Suppressor macrophage (primary cell): Measurements from ENCODE around the gene SRCIN1.

Experiments used
- DNase-seq, 4 experiments: peaks; one replicate each; pipeline ENCODE4 v3.0.0-alpha.2; 2020 to 2022

Gene SRCIN1

GRCh38 chr17:38617967-38618760, 12.4 kb upstream of the SRCIN1 start:
- no peak for DNase-seq

DNA sequence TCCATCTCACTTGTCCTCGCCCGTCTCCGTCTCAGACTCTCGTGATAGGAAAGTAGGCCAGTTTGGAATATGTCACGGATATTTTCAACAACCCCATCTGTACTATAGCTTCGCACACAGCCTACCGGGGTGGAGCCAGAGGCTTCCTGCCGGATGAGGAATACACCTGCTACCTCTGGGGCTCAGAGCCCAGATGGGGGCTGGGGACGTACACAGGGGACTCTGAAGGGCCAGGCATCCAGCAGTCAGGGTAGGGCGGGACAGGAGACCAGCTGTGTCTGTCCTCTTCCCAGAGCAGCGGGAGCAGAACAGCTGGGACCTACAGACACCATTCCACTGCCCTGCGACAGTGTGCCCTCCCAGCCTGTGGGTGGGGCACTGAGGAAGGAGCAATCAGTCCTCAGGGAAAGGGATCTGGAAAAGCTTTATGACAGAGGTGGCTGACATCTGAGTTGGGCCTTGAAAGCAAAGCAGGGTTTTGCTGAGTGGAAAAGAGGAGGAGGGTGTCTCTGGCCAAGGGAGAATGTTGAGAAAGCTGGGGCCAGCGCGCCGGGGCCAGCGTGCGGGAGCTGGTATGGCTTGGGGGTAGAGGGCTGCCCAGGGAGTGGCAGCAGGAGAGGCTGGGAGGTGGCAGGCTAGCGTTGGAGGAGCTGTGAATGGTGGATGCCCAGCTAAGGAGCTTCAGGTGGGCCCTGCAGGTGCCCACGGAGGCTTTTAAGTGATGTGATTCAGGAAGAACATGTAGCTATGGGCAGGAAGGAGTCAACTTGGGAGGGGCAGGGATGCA, 11.5 kb upstream of the SRCIN1 start:
- no peak for DNase-seq

DNA sequence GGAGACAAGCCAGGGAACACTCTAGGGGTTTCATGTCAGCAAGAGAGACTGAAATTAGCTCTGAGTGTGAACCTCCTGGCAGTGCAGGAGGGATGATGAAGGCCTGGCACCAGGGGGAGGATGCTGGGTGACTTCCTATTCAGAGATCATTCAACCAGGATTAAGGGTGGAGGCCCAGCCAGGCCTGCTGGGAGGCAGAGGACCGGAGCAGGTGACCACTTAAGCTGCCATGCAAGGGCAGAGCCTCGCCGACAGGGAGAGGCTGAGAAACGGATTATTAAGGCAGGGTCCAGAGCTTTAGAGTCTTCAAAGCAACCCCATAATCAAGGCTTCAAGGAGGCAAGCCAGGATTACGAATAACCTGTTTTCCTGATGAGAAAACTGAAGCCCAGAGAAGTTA, 10.6 kb upstream of the SRCIN1 start:
- DNase-seq: no peak

GRCh38 chr17:38613981-38614779, 8.4 kb upstream of the SRCIN1 start:
- no peak for DNase-seq

DNA sequence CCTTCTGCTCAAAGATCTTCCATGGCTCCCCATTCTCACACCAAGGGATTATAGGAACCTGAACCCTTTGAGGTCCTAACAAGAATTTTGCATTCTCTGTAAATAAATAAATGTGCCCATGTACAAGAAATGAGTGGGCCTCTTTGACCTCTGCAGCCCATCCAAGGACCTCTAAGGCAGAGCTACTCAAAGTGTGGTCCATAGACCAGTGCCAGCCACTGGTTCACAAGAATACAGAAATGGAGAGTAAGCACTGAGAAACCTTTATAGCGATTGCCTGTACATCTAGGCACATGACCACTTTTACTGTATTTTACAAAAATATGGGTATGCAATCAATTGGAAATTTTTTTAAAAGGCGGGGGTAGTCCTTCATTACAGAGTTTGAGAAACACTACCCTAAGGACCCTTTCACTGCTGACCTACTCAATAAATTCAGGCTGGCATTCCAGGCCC, 7.8 kb upstream of the SRCIN1 start:
- DNase-seq: no peak

- no peak for DNase-seq
These were observed 6.2 kb upstream of the SRCIN1 start for GRCh38 chr17:38611872-38612376.

GRCh38 chr17:38611070-38611786, 5.5 kb upstream of the SRCIN1 start:
- no peak for DNase-seq

DNA sequence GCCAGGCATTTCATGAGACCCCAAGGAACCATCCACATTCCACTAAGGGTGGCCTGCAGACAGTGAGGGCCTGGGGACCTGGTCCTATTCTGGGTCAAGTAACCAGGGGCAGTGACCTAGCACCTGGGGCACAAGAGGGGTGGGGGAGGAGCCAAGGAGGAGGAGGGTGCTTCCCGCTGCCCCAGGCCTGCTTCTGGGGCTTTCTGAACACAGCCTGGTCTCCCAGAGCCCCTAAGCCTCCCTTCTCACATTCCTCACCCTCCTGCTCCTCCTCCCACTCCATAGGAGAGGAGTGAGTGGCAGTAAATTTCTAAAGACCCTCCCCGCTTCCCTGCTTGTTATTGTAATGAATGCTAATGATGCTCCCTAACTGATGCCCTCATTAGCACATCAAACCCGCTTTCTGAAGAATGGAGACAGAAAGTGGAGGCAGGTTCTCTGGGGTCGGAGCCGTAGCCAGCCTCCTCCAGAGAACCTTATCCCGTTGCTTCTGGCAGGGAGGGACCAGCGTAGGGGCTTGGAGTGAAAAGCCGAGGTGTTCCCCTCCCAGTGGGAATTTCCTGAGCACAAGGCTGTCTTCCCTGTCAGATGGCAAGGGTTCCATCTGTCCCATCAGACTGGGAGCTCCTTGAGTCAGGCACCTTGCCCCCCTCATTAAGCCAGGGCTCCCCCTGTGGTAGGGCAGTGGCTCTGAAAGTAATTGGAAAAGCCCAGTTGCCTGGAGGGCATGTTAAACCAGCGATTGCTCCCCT, 3.7 kb upstream of the SRCIN1 start:
- DNase-seq: no peak

DNA sequence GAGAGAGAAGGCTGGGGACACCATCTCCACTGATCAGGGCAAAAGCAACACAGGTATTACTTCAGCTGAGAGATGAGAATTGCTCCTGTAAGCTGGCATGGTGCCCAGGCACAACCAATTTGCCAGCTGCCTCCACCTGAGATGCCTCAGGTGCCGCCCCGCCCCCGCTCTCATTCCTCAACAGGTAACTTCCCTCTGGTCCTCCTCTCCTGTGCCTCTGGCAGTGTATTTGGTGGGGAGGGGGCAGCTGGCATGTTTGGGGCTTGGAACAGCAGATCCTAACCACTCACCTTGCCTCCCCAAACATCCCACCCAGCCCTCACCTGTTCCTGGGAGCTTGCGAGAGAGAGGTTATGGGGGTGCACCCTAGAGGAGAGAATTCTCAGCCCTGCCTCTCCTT, 2.9 kb upstream of the SRCIN1 start:
- no peak for DNase-seq

DNA sequence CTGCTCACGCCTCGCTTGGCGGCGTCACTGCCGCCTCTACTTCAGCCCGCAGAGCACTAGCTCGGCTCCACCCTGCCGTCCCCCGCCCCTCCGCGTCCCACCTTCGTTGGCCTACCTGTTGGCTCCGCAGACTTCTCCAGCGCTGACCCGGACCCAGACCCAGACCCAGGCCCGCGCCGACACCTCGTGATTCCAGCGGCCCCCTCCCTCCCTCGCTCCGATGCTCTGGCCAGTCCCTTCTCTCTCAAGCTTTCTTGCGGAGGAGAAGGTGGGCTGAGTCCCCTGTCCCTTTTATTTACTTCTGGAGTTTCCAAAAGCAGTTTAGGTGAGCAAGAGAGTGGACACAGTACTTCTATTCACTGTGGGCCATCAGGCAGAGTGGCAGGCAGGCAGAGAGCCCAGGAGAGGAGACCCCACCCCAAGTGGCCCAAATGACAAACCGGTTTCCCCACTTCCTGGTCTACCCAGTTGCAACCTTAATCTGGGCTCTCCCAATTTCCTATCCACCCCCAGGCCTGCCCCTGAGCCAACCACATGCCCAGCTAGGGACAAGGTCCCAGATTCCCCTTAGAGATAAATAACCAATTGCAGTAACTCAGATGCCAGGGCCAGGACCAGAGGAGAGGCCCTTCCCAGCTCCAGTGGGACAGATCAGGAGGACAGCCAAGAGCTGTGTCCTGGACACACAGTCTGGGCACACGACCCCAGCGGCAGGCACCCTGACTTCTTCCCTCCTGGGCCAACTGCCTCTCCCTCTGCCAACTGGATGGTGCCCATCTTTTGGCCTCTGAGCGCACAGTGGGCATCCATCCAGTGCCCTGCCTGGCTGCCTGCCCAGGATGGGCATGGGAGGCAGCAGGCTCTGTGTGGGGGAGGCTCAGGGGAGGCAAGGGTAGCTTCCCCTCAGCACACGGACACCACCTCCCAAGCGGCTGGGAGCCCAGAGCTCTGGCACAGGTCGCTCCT, 1.2 kb upstream of the SRCIN1 start:
- DNase-seq: no peak

DNA sequence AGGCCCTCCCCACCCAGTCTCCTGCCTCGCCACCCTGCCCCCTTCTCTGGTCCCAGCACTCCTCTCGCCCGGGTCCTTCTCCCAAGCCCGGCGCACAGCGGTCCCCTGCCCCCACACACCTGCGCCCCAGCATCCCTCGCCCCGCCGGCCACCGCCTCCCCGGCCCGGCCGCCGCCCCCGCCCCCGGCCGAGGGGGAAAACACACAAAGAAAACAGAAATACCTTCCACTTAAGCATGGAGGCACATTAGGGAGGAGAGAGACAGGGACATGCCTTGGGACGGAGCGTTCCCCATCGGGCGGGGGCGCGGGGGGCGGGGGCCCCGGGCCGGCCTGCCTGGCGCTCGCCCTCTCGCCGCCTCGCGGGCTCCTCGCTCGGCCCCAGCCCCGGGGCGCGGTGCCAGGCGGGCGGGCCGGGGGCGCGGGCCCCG, 326 bp downstream of the SRCIN1 start:
- no peak for DNase-seq

DNA sequence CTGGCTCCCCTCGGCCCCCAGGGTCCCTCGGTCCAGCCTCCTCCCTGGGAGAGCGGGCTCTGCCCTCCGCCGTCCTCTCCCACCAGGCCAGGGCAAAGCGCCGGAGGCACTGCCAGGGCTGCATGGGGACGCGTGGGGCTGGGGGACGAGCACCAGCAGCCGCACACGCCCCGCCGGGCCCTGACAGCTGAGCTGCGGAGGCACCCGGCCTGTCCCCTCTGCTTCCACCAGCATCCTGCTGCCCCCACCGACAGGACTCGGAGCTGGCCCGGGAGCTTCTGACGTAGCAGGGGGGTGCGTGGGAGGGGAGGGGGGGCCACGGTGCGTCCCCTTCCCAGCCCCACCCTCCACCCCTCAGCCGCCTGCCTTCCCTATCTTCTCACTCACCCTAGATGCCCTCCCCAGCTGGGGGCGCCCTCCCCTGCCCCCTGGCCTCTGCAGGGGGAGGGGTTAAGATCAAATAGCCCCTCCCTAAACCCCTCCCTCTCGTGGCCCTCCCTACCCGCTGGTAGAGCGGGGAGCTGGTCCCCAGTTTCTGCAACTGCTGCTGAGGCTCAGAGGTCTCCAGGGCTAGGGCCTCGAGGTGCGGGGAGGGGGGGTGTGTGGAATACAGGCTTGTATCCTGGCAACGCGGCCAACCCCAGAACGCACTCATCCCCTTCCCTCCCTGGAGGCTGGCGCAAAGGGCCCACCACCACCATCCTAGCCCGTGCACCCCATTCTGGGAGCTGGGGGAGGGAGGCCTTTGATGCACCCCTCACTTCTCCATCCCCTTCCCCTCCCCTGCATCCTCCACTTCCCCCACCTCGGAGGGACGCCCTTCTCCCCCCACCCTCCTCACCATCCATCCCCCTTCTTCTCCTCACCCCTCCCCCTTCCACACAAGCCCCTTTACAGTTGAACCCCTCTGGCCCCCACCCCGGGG, 1.0 kb downstream of the SRCIN1 start:
- DNase-seq: peak in 2 of 4 experiments; percentile 15 to 36

GRCh38 chr17:38603786-38604478, 1.8 kb downstream of the SRCIN1 start:
- DNase-seq: no peak

GRCh38 chr17:38602956-38603785, 2.6 kb downstream of the SRCIN1 start:
- DNase-seq: no peak

DNA sequence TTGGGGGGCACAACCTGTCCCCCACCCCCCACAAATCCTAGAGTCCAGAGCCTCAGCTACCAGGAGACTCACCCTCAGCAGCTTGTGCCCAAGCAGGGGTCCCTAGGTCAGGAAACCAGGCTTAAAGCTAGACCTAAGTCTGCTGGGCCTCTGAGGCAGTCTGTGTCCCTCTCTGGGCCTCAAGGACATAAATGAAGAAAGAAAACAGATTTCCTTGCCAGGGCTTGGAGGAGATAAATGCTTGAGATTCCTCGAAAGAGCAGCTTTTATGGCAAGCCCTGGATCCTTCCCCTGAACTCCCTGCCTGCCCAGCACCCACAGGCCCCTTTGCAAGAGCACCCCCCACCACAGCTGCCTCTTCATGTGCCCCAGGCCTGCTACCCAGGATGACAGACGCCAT, 3.3 kb downstream of the SRCIN1 start:
- no peak for DNase-seq

GRCh38 chr17:38601539-38602351, 4.0 kb downstream of the SRCIN1 start:
- peak in 3 of 4 experiments; percentile 25 to 50 (median 40) for DNase-seq
